Upper lobe of right lung (tissue), 1 donor: ENCODE data around the gene KRT5. TPM values are rescaled to one million over a fixed set of nuclear protein-coding genes. Genes with fewer than 3 reads are reported as not detected.
"Not testable (repeated sequence)": the region's sequence is repeated elsewhere in the genome, so short reads cannot be mapped to it uniquely, and the experiment has no call there.

Source experiments
- ATAC-seq: fragments of 200-7000 bp; cut with Tn5 transposase; one replicate; pipeline ENCODE4 v1.9.1; 2020; ENCODE audit warnings: mild to moderate bottlenecking, moderate library complexity
- DNase-seq: peaks from one replicate; pipeline ENCODE4 v3.0.0-alpha.2; 2020
- H3K27ac ChIP-seq: fragments of 200-600 bp; one replicate; pipeline ENCODE4 v1.8.0; 2022
- H3K27me3 ChIP-seq: fragments of 200-600 bp; one replicate; pipeline ENCODE4 v1.8.0; 2022; ENCODE audit warnings: mild to moderate bottlenecking
- H3K36me3 ChIP-seq: fragments of 200-600 bp; one replicate; pipeline ENCODE4 v1.8.0; 2022
- H3K4me1 ChIP-seq: fragments of 200-600 bp; one replicate; pipeline ENCODE4 v1.8.0; 2022
- H3K4me3 ChIP-seq: fragments of 200-600 bp; one replicate; pipeline ENCODE4 v1.8.0; 2022; ENCODE audit warnings: mild to moderate bottlenecking
- H3K9me3 ChIP-seq: fragments of 200-600 bp; one replicate; pipeline ENCODE4 v1.8.0; 2022
- CTCF ChIP-seq: fragments of 200-600 bp; IDR thresholded peaks from one replicate; pipeline ENCODE4 v1.8.0; 2022; ENCODE audit warnings: antibody characterized with exemption
- intact Hi-C: fragments of 100-400 bp; cut with DNase I; formaldehyde crosslinking; loops from one replicate; pipeline ENCODE4 v1.11.0; 2022
- total RNA-seq: library from RNA; stranded (reverse); fragmentation: NEBNext Ultra II Directional; extraction: Animal tissue kit (Norgen Biotek cat#: 25700); gene quantifications from one replicate; pipeline ENCODE4 v1.2.1, GENCODE V29; 2021
- donor health status: DM: no; HTN: yes; CAD: no; lungs with severe emphysema.

KRT5 gene
- total RNA-seq, 1 donor from 2014 or later: 8.8 TPM

GRCh38 chr12:52488736-52489135 lies 31.5 kb downstream of the KRT5 start:
- ATAC-seq (no peak), DNase-seq (no peak)
- TF ChIP-seq CTCF: no peak
- Histone ChIP-seq H3K4me3 (no peak overlapping the region), H3K4me1 (peaks cover 4% of the 10 kb centered on the region), H3K36me3 (no peaks in the 10 kb centered on the region), H3K27ac (no peak overlapping the region), H3K9me3 (peaks cover 9% of the 10 kb centered on the region), H3K27me3 (peaks cover 9% of the 10 kb centered on the region)
- intact Hi-C loops: no loop called here

GRCh38 chr12:52487744-52488443 lies 32.3 kb downstream of the KRT5 start:
- H3K27me3 ChIP-seq, ATAC-seq, DNase-seq, H3K4me1 ChIP-seq, H3K9me3 ChIP-seq, H3K27ac ChIP-seq, H3K4me3 ChIP-seq, intact Hi-C loops, H3K36me3 ChIP-seq: not testable (repeated sequence)

GRCh38 chr12:52487211-52487610 lies 33.0 kb downstream of the KRT5 start:
- peaks cover 9% of the 10 kb centered on the region for H3K9me3 ChIP-seq
- no peak for ATAC-seq
- no peak for TF ChIP-seq CTCF
- intact Hi-C loops: no loop called here
- peaks cover 9% of the 10 kb centered on the region for H3K27me3 ChIP-seq
- no peak for DNase-seq
- no peaks in the 10 kb centered on the region for H3K4me1 ChIP-seq
- no peak overlapping the region for H3K4me3 ChIP-seq
- H3K27ac ChIP-seq: no peak overlapping the region
- no peaks in the 10 kb centered on the region for H3K36me3 ChIP-seq

GRCh38 chr12:52486166-52487105 lies 33.8 kb downstream of the KRT5 start:
- Histone ChIP-seq H3K4me3 (no peak overlapping the region), H3K4me1 (no peaks in the 10 kb centered on the region), H3K27me3 (peaks cover 9% of the 10 kb centered on the region), H3K27ac (no peak overlapping the region), H3K36me3 (no peaks in the 10 kb centered on the region), H3K9me3 (peaks cover 9% of the 10 kb centered on the region)
- DNase-seq: no peak
- TF ChIP-seq CTCF: no peak
- no peak for ATAC-seq
- intact Hi-C loops: no loop called here

GRCh38 chr12:52480073-52480472 lies 40.1 kb downstream of the KRT5 start:
- H3K4me3 ChIP-seq: no peak overlapping the region
- intact Hi-C loops: no loop called here
- H3K9me3 ChIP-seq: peaks cover 7% of the 10 kb centered on the region
- DNase-seq (no peak), ATAC-seq (no peak)
- TF ChIP-seq CTCF: no peak
- no peak overlapping the region for H3K27ac ChIP-seq
- no peaks in the 10 kb centered on the region for H3K4me1 ChIP-seq
- no peaks in the 10 kb centered on the region for H3K36me3 ChIP-seq
- peaks cover 7% of the 10 kb centered on the region for H3K27me3 ChIP-seq

GRCh38 chr12:52477651-52478050 lies 42.5 kb downstream of the KRT5 start:
- no peaks in the 10 kb centered on the region for H3K36me3 ChIP-seq
- ATAC-seq (no peak), DNase-seq (no peak)
- H3K27me3 ChIP-seq: no peaks in the 10 kb centered on the region
- no peak overlapping the region for H3K4me3 ChIP-seq
- H3K4me1 ChIP-seq: no peaks in the 10 kb centered on the region
- TF ChIP-seq CTCF: no peak
- intact Hi-C loops: no loop called here
- no peaks in the 10 kb centered on the region for H3K9me3 ChIP-seq
- no peak overlapping the region for H3K27ac ChIP-seq
